HG03175 (cell line): ENCODE data around the gene TCF4.
A peak's percentile ranks its signal among the peaks of the same experiment; 100 is the strongest.

Source experiments
- ATAC-seq: cut with Tn5 transposase; IDR thresholded peaks from one replicate; pipeline ENCODE4 v1.9.1; 2021; ENCODE audit warnings: mild to moderate bottlenecking, moderate library complexity; ENCODE audit not compliant: unreplicated experiment

Gene TCF4

DNA sequence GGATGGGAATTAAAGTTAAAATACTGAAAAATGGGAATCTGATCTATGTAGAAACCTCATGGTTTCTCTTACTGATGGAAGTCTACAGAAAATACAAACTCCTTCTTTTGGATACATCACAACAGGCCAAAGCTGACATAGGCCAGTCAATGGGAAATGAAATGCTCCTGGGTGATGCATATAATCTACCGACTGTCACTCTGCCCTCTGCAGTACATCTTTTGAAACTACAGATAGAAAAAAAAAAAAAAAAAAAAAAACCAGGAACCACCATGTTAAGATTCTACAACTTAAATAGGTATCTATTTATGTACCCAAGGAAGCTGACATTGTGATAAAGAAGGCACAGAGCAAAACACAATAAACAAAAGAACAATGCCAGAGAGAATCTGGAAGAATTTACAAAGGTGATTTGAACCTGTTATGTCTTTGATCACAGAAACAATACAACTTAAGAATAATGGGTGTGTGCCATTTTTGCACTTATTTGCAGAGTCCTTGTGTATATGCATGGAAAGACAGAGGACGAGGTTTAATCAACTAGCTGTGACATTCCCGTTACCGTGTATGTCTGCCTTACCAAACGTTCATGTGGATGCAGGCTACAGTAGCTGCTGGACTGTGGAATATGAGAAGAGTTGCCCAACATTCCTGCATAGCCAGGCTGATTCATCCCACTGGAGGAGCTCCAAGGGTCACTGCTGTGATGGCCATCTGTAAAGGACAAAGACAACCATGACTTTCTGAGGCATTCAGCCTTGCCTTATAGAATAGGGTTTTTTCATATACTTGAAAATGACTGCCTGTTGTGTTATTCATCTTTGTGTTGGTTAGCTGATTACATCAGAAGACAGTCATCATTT is 312.7 kb downstream of the TCF4 start:
- peak; percentile 46 for ATAC-seq

DNA sequence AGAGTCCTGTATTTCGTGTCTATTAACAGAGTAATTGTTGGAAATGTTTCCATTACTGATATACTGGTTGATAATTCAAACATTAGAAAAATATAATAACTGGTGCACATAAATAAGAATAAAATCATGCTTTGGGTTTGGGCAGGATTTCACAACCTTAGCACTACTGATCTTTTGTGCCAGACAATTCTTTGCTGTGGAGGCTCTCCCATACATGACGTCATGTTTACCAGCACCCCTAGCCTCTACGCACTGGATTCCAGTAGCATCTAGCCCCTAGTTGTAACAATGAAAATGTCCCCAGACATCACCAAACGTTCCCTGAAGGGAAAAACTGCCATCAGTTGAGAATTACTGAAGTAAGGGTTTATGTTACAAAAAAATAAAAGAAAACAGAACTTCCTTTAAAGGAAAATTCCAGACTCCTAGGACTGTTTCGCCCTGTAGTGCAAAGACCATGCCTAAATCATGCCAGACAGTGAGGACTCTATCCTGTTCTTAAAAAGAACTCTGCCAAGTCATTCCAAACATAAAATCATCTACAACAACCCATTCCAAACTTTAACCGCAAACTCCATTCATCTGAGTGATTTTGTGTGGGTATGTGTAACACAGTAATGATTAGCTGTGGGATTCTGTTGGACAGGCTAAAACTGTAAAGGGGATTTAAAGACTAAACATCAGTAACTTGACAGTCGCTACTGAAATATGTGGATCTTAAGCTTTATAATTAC is 315.3 kb downstream of the TCF4 start:
- no peak for ATAC-seq

DNA sequence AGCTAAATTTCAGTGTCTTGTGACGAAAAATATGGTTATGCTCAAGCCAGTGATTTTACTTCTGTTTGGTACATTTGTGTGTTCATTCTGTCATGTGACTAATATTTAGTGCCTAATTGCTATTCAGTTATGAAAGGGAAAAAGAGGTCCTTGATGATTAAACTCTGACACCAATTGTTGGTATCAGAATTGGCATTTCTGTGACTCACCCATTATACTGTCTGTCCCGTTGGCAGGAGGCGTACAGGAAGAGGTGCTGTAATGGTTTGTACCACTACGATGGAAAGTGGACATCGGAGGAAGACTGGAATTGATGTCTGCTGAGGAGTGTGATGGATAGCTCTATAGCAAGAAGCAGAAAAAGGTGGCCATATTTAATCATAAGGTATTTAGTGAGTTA is 318.4 kb downstream of the TCF4 start:
- no peak for ATAC-seq

DNA sequence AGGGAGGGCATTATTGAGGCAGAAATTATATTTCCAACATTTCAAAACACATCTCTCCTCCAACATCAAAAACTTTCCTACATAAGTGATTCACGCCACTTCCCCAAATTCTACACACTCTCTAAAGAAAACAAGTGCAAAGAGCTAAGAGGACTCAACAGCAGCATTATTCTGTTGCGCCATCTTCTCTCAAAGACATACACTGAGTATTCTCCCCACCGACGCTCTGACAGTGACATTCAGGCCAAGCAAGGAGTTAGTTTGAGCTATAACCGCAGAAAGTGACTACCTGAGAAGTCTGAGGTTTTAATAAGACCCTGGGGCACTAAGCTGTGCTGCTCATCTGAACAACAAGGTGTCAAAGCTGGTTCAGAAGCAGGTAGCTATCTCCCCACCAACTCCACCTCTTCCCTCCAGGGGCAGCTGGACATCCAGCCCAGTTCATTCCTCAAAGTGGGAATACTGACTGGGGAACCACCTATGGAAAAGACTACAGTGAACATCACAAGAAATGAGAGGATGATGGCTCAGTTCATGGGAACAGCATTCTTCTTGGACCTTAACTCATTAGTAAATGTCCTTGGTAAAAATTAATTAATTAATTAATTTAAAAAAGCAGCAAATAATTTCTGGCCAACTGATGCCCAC is 319.2 kb downstream of the TCF4 start:
- peak; percentile 61 for ATAC-seq

DNA sequence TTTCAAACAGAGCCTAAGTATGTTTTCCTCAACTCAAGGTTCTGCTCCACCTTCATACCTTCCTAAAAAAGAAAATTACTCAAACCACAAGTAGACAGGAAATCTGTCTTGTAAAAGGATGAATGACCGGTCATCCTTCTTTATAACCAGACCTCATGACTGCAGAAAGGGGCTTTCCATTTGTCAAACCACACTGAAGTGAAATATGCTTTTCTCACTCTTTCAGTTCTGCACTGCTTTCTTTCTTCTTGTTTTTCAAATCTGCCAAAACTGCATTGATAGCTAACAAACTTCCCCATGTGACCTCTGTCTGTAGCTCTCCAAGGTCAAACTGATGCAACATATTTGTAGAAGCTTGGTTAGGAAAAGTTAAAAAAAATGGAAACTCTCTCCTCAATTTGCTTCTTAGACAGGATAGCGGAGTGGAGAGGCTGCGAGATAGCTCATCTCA is 319.8 kb downstream of the TCF4 start:
- ATAC-seq = peak; percentile 71

DNA sequence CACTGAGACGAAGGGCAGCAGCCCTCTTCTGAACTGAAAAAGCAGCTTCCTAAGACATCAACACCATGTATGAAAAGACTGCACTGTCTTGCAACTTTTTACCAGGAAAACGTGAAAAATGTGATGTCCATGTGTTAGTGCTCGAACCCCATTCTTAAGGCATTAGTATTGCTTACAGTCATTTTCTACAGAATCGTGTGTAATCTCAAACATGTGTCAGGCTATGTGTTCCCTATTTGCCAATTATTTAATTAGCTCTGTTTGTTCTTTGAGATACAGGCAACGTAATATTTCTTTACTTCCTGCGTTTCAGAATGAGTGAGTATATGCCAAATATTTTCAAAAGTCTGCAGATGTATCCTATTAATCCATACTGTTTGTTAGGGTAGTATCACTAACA is 321.0 kb downstream of the TCF4 start:
- ATAC-seq = no peak

DNA sequence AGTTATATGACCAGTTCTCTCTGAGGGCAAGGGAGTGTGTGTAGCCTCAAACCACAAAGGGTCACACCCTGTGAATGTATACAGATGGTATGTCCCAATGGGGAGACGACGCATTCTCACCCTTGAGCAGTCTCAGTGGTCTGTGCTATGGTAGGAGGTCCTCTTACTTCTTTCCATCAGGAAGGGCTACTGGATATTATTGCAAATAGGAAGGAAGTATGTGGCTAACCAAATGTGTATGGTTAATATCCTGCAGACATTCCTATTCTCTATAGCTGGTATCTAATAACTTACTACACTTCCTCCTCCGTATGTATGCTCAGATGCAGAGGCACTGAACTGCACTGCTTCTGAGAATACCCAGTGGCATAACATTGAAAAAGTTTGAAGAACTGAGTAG is 322.0 kb downstream of the TCF4 start:
- ATAC-seq = peak; percentile 72

DNA sequence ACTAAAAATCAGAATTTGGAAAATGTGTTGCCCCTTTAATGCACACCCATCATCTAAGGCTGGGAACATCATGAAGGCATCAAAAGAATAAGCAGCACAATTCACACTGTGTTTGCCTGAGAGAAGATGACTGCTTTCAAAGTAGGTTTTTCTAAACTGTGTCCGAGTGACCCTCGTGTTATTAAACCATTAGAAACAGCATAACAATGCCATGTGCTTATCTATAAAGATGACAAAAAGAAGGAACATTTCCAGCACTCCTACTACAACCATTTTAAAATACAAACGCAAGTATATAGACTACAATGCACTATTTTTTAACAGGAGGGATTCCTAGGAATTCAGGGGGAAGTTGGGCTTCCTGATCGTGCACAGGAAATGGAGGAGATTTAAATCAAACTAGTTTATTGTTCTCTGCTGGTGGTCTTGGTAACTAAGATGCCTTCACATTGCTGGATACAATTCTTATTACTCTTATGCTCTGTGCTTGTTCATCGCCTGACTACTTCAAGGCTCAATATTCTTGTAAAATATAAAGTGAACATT is 322.8 kb downstream of the TCF4 start:
- ATAC-seq = no peak

DNA sequence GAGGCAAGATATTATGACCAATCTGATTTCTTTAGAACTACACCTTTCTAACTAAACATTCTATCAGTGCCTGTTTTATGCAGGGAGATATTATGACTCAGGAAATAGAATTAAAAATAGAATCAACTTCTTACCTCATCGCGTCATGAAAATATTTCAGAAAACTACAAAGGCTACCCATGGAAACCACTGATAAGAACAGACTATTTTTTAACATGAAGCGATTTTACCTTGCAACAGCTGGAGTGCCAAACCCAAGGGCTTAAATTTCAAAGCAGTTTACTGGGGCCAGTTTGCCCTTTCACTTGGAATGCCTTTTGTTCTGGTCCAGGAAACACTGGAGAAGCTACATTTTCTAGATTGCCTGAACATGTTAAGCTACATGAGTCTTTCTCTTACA is 323.9 kb downstream of the TCF4 start:
- ATAC-seq = no peak

DNA sequence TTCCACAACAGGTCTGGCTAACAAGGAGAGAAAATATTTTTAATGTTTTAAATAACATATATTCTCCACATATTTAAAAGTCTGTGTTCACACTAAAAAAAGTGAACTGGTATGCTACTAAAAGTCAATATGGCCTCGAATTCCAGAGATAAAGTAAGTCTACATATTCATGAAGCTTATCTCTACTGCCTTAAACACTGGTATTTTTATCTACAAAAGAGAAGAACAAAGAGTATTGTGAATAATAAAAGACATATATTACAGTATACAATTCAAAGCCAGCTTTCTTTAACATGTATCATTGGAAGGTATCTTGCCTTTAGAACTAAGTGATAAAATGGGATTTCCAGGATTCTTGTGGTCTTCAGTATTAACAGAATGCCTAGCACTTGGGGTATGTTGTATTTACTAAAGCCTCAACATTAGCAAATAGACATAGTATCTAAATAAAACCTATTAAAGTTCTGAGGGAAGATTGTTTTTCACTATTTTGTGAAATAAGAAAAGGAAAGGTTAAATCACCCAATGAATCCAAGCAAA is 325.9 kb downstream of the TCF4 start:
- no peak for ATAC-seq

DNA sequence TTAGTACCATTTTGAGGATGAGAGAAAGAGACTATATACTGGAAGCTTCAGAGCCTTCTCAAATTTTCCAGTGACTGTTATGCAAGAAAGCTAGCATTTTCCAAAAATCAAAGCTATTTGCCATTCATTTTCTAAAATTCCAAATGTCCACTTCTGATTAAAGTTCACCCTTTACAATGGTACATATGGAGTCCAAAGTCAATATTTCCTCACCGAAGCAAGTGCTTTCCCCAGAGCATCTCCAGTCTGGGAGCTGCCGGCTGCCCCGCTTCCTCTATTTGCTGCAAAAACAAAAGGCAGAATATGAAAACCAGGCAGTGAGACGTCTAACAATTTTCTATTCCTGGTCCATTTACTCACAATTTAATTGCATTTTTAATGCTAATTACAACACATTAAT is 326.7 kb downstream of the TCF4 start:
- no peak for ATAC-seq

DNA sequence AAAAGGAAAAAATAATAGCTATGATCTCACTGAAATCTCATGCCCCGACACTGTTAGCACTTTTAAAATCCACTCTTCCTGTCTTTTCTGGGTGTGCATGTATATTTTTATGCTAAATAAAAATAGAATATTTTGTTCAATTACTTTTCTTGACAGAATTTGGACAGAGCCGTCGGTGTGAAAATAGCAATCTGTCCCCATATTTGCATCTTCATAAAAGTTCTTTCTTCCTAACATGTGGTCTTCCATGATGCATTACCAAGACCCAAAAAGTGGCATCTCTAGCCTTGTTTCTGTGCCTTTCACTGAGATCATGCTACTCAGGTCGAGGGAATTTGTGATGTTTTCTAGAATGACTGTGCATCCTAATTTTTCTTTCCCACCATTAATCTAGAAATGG is 329.9 kb downstream of the TCF4 start:
- ATAC-seq = no peak

DNA sequence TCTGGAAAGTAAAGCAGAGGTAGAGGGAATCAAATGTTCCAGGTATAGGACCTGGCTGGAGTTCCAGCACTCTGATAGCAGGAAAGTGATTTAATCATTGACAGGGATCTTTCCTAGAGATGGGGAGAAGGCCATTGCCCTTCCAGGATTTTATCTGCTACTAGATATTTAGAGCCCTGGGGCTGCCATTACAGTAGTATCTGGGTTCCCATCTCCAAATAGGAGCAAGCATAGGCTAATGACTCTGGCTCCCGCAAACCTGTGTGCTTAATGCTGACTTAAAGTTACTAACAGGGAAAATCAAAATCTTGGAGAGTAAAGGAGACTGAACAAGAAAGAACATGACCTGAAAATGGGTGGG is 331.1 kb downstream of the TCF4 start:
- no peak for ATAC-seq

DNA sequence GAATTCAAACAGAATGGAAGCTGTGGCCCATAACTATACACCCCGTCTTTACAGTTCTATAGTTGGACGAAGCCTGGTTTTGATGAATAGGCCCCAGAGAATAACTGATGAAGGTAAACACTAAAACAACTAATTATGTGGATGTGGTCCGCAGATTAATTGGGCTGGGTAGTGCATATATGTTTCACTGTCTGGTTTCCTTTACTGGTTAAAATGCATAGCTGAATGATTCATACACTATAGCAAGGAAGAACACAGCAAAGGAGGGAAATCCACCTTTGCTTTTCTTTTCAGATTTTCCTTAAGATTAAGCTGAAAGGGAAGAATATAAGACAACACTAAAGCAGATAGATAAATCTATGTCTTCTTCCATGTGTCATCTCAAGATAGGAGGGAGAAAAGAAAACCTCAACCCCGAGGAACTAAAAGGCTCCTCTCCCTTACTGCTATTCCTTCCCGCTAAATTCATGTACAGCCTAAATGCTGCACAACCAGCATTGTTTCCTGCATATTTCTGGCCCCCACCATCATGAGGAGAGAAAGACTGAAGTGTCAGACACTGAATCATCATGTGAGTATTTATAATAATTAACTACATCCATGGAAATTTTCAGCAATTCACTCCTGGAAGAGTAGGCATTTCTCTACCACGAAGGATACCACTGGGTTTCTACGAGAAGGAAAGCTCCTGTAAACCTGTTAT is 331.6 kb downstream of the TCF4 start:
- ATAC-seq = no peak

DNA sequence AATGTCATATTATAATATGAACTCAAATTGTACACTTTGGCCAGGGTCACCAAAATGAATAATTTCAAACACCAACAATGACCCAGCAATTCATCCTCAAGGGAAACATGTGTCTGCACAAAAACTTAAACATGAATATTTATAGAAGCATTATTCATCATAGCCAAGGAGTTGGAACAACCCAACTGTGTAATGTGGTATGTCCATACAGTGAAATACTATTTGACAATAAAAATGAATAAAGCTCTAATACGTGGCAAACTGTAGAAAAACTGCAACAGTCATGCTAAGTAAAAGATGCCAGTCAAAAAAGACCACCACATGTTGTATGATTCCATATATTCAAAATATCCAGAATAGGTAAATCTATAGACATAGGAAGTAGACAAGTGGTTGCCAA is 334.2 kb downstream of the TCF4 start:
- ATAC-seq = no peak

DNA sequence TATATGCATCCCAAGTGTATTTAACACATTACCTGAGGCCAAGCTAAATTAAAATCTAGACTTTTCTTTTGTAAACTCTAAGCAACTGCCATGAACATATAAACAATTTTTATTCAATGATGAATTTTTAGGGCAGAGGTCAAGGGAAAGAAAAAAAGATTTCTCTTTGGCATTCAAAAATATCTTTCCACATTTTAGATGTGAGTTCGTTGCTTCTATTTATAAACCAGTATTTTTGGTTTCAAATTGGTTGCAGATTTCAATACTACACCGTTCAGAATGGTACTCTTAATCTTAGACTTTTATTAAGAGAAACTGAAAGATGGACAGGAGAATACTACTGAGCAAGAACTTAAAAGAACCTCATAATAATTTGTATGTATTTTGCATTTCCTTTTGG is 335.1 kb downstream of the TCF4 start:
- ATAC-seq = peak; percentile 61

DNA sequence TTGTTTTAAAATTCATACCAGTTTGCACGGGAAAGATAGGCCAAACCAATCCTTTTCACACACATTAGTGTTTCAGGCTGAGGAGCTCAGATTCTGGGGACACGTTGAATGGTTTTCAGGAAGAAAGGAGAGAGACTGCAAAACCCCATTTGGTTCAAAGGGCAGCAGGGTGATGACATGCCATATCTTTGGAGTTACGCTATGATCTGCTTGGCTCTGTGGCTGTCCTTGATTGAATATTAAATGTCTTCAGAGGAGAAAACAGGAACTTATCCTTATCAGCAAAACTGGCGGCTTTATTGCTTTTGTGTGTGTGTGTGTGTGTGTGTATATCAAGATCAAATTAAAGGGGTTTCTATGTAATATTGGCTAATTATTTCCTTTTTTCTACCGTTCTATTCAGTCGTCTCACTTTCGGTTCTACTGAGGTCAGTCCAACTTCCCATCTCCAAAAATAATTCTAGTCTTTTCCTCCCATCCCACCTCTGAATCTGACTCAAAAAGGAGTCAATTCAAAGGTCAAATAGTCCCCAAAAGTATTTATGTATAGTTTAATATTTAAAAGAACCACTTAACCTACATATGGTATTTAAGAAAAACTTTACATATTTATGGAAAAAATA is 335.8 kb downstream of the TCF4 start:
- ATAC-seq = no peak

DNA sequence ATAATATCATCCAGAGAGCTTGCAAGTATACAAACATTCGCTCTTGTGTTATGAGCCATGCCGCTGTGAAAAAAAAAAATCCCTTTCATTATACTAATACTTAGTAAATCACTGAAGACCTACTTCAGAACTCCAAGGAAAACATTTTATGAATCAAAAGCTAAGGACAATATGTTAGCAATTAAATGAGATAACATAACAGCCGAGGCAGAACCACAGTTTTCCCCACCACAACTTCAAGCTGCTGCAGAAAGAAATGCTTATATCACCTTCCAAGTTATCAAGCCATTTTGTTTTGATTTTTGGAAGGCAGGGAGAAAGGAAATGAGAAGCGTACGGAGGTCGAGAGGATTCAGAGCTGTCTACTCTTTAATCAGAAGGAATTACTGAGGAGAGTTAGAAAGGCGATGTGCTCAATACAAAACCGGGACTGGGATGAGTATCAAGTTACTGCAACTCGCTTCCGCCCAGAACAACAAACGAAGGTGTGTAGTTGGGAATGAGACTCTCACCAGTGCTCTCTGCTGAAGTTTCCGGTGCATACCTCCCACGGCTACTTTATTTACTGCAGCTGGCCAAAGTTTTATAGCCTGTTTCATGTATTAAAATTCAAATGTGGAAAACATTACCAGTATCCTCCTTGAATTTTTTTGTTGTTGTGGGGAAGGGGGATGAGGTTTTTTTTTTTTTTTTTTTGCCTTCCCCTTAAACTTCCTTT is 336.6 kb downstream of the TCF4 start:
- no peak for ATAC-seq

DNA sequence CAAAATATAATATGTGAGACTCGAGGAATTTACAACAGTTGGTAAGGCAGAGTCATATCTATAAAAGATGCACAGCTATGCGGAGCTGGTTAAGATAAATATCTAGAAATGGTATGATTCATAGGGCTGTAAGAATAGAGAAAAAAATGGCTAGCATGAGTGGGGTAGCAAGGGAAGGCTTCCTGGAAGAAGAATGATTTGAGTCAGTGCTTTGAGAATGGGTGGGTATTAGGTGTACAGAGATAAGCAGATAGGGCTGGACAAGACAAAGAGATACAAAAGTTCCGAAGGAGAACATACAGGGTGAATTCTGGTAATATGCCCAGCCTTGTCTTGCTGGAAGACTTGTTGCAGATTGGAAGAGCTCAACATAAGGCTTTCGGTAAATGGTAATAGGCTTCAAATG is 337.2 kb downstream of the TCF4 start:
- no peak for ATAC-seq

DNA sequence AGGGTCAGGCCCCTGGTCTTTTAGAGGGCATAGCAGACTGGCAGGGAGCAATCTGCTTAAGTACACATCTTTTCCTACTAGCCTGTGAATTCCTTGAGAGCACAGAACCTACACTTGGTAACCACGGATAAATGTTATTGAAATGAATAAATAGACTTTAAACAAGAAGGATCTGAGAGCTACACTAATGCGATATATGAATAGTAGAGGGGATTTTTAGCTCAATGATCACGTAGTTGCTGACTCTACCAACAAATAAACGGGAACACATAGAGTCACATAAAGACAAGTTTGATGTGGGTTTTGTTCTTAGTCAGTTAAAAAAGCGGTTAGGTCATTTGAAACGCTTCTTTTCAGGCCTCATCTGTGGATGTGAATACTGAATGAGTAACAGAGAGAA is 338.4 kb downstream of the TCF4 start:
- ATAC-seq = no peak
